H1 (cell line): ENCODE data around the gene BNIP5. TPM values are rescaled to one million over a fixed set of nuclear protein-coding genes. Genes with fewer than 3 reads are reported as not detected.

ENCODE experiments used
- CTCF ChIA-PET: fragments of 300-600 bp; sonication (Branson Sonifier 250); formaldehyde crosslinking; loops from one replicate; lab custom pipeline; 2021; ENCODE audit not compliant: partially characterized antibody; lab: Charles Lee
- POLR2A ChIA-PET: fragments of 300-600 bp; sonication (Branson Sonifier 250); formaldehyde crosslinking; loops from one replicate; lab custom pipeline; 2021; ENCODE audit warnings: inconsistent platforms; ENCODE audit not compliant: partially characterized antibody; lab: Charles Lee
- DNase-seq, 2 experiments: peaks; one replicate each; pipeline versions ENCODE4 v3.0.0 to v3.0.0-alpha.2; 2010 to 2022; ENCODE audit warnings: low spot score in 2 of 2, low read depth in 1 of 2, mixed read lengths in 1 of 2
- FAIRE-seq: peaks from 2 replicates; lab custom pipeline; 2011; peaks lifted over from hg19 to GRCh38; lab: Jason Lieb, UNC
- H2AFZ ChIP-seq: 2 replicates; pipeline ENCODE4 v1.8.1; 2012; ENCODE audit warnings: low read length, inconsistent platforms
- H2AK5ac ChIP-seq: 2 replicates; pipeline ENCODE4 v1.6.1; 2013; ENCODE audit warnings: low read depth, low read length
- H2BK120ac ChIP-seq: replicated peaks from 2 replicates; pipeline ENCODE3; 2013; ENCODE audit warnings: low read depth, low read length, inconsistent platforms
- H2BK12ac ChIP-seq: 2 replicates; pipeline ENCODE4 v1.6.1; 2013; ENCODE audit warnings: low read depth, low read length
- H2BK15ac ChIP-seq: 2 replicates; pipeline ENCODE4 v1.6.1; 2013; ENCODE audit warnings: low read length
- H2BK20ac ChIP-seq: 2 replicates; pipeline ENCODE4 v1.6.1; 2013; ENCODE audit warnings: low read length
- H2BK5ac ChIP-seq: 2 replicates; pipeline ENCODE4 v1.6.1; 2013; ENCODE audit warnings: low read depth, low read length
- H3K14ac ChIP-seq: 2 replicates; pipeline ENCODE4 v1.6.1; 2013; ENCODE audit warnings: inconsistent platforms; ENCODE audit not compliant: insufficient read length
- H3K18ac ChIP-seq: 2 replicates; pipeline ENCODE4 v1.6.1; 2013; ENCODE audit warnings: low read length; ENCODE audit errors: extremely low read depth
- H3K23ac ChIP-seq: 2 replicates; pipeline ENCODE4 v1.6.1; 2013; ENCODE audit warnings: inconsistent platforms; ENCODE audit not compliant: insufficient read length
- H3K23me2 ChIP-seq: 2 replicates; pipeline ENCODE4 v1.6.1; 2013; ENCODE audit warnings: low read depth, low read length
- H3K27ac ChIP-seq: 2 replicates; pipeline ENCODE4 v1.6.1; 2011; ENCODE audit warnings: low read depth, low read length, inconsistent platforms
- H3K27me3 ChIP-seq, 4 experiments: replicated peaks in 1 of 4; 1 replicate in 1 of 4; 2 replicates in 3 of 4; pipeline versions ENCODE4 v1.6.1 to v1.8.1; 2011 to 2013; ENCODE audit warnings: low read length in 3 of 4, mild to moderate bottlenecking in 3 of 4, inconsistent platforms in 2 of 4, mixed read lengths in 2 of 4, moderate library complexity in 1 of 4; ENCODE audit not compliant: control insufficient read depth in 3 of 4, insufficient read depth in 3 of 4; ENCODE audit errors: extremely low read depth in 1 of 4
- H3K36me3 ChIP-seq, 4 experiments: 2 replicates each; pipeline versions ENCODE4 v1.6.1 to v1.8.1; 2011 to 2013; ENCODE audit warnings: mild to moderate bottlenecking in 4 of 4, low read length in 3 of 4, moderate library complexity in 2 of 4, control low read depth in 1 of 4, inconsistent platforms in 1 of 4; ENCODE audit not compliant: insufficient read depth in 4 of 4, control insufficient read depth in 2 of 4
- H3K4ac ChIP-seq: replicated peaks from 2 replicates; pipeline ENCODE3; 2013; ENCODE audit warnings: low read length, low read depth, mixed read lengths, inconsistent platforms; ENCODE audit not compliant: insufficient read length
- H3K4me1 ChIP-seq, 4 experiments: replicated peaks in 1 of 4; 1 replicate in 1 of 4; 2 replicates in 3 of 4; pipeline versions ENCODE4 v1.6.1 to v1.8.1; 2011 to 2013; ENCODE audit warnings: low read length in 3 of 4, inconsistent platforms in 2 of 4, mixed read lengths in 1 of 4; ENCODE audit not compliant: insufficient read depth in 4 of 4, control insufficient read depth in 3 of 4
- H3K4me2 ChIP-seq, 2 experiments: 2 replicates each; pipeline versions ENCODE4 v1.6.1 to v1.8.1; 2011 to 2013; ENCODE audit warnings: low read depth in 2 of 2, low read length in 2 of 2, control low read depth in 1 of 2, inconsistent platforms in 1 of 2, mild to moderate bottlenecking in 1 of 2; ENCODE audit not compliant: insufficient read depth in 1 of 2
- H3K4me3 ChIP-seq, 4 experiments: fragments of 200-600, 300-600 bp in 1 of 4; sonication (generic), shearing (Covaris generic), sonication (Bioruptor Twin) in 1 of 4; 2 replicates each; pipeline versions ENCODE4 v1.5.1 to v1.8.1; 2011 to 2016; ENCODE audit warnings: low read length in 4 of 4, low read depth in 3 of 4, control low read depth in 2 of 4, inconsistent platforms in 2 of 4, mild to moderate bottlenecking in 2 of 4, mixed read lengths in 1 of 4, moderate library complexity in 1 of 4; ENCODE audit not compliant: insufficient read depth in 2 of 4; ENCODE audit errors: extremely low read depth in 1 of 4
- H3K56ac ChIP-seq: replicated peaks from 2 replicates; pipeline ENCODE3; 2013; ENCODE audit warnings: low read depth, mild to moderate bottlenecking, mixed read lengths, low read length, inconsistent platforms; ENCODE audit not compliant: insufficient read length
- H3K79me1 ChIP-seq: 2 replicates; pipeline ENCODE4 v1.6.1; 2013; ENCODE audit warnings: low read depth, low read length, control low read depth
- H3K79me2 ChIP-seq, 2 experiments: 2 replicates each; pipeline versions ENCODE4 v1.6.1 to v1.8.1; 2012 to 2013; ENCODE audit warnings: low read length in 2 of 2, mild to moderate bottlenecking in 2 of 2, inconsistent platforms in 1 of 2; ENCODE audit not compliant: insufficient read depth in 2 of 2, control insufficient read depth in 1 of 2
- H3K9ac ChIP-seq, 4 experiments: replicated peaks in 1 of 4; 1 replicate in 1 of 4; 2 replicates in 3 of 4; pipeline versions ENCODE4 v1.6.1 to v1.8.1; 2011 to 2013; ENCODE audit warnings: low read depth in 3 of 4, low read length in 3 of 4, control low read depth in 2 of 4, mild to moderate bottlenecking in 2 of 4, moderate library complexity in 2 of 4, inconsistent platforms in 1 of 4; ENCODE audit errors: extremely low read depth in 1 of 4
- H3K9me3 ChIP-seq, 2 experiments: 2 replicates each; pipeline versions ENCODE4 v1.6.1 to v1.8.1; 2012 to 2013; ENCODE audit warnings: mild to moderate bottlenecking in 2 of 2, moderate library complexity in 2 of 2, control low read depth in 1 of 2, inconsistent platforms in 1 of 2, low read depth in 1 of 2, low read length in 1 of 2, mixed read lengths in 1 of 2; ENCODE audit not compliant: insufficient read depth in 2 of 2
- H4K20me1 ChIP-seq, 2 experiments: replicated peaks in 1 of 2; 2 replicates each; pipeline versions ENCODE3 to v1.8.1; 2011 to 2013; ENCODE audit warnings: inconsistent platforms in 2 of 2, low read length in 2 of 2, mild to moderate bottlenecking in 1 of 2; ENCODE audit not compliant: insufficient read depth in 2 of 2, control insufficient read depth in 1 of 2
- H4K5ac ChIP-seq: 2 replicates; pipeline ENCODE4 v1.6.1; 2013; ENCODE audit warnings: low read length, low read depth, mixed read lengths, inconsistent platforms; ENCODE audit not compliant: insufficient read length
- H4K8ac ChIP-seq: 2 replicates; pipeline ENCODE4 v1.8.0; 2013; ENCODE audit warnings: mild to moderate bottlenecking, moderate library complexity, low read length, inconsistent platforms; ENCODE audit not compliant: insufficient read depth; ENCODE audit errors: extremely low read depth
- H4K91ac ChIP-seq: replicated peaks from 2 replicates; pipeline ENCODE3; 2013; ENCODE audit warnings: low read length, mixed read lengths, inconsistent platforms; ENCODE audit not compliant: insufficient read length
- ASH2L ChIP-seq: fragments of 200-600, 300-600 bp; sonication (generic); IDR thresholded peaks from one replicate; pipeline ENCODE4 v1.7.1; 2017; ENCODE audit warnings: low read length
- CBX5 ChIP-seq: fragments of 300-800, 300-1000 bp; sonication (generic); IDR thresholded peaks from 2 replicates; pipeline ENCODE4 v1.7.1; 2016; ENCODE audit warnings: antibody characterized with exemption, low read length, low read depth
- EGR1 ChIP-seq: IDR thresholded peaks from 2 replicates; pipeline ENCODE4 v1.6.1; 2011; ENCODE audit warnings: low read depth, low read length, borderline replicate concordance
- EZH2 ChIP-seq: fragments of 200-600 bp; sonication (generic); IDR thresholded peaks from 2 replicates; pipeline ENCODE4 v1.7.1; 2012; ENCODE audit warnings: low read depth, mild to moderate bottlenecking, moderate library complexity, low read length, inconsistent platforms; ENCODE audit not compliant: severe bottlenecking
- WGBS, 2 experiments: shearing (Covaris generic) in 1 of 2; methylation state at CpG; one replicate each; pipeline versions ENCODE4 v1.1.6 to v1.1.7; 2013 to 2015; ENCODE audit warnings: low lambda C conversion rate in 2 of 2, mixed read lengths in 2 of 2, inconsistent platforms in 1 of 2, low coverage in 1 of 2, missing lambda C conversion rate in 1 of 2; ENCODE audit not compliant: insufficient replicate concordance in 2 of 2, insufficient coverage in 1 of 2, insufficient read length in 1 of 2; ENCODE audit errors: extremely low coverage in 1 of 2, missing lambda C conversion rate in 1 of 2; 5-methylcytosine and 5-hydroxymethylcytosine counted together
- polyA plus RNA-seq, 7 experiments: library from polyadenylated mRNA; depleted of rRNA in 3 of 7; stranded (reverse) in 5 of 7; unstranded in 2 of 7; fragments of >200 nt in 5 of 7; fragments of 200-250 nt in 2 of 7; gene quantifications; 1 replicate in 5 of 7; 2 replicates in 1 of 7; 4 replicates in 1 of 7; pipeline versions ENCODE4 v1.2.1 to v1.2.3, GENCODE V29; 2011 to 2013; ENCODE audit warnings: missing spikeins in 2 of 7, mixed read lengths in 2 of 7
- total RNA-seq: library from RNA; stranded (reverse); fragmentation: NEBNext Ultra II Directional; extraction: Animal tissue kit (Norgen Biotek cat#: 25700); gene quantifications from 2 replicates; pipeline ENCODE4 v1.2.1, GENCODE V29; 2021
- TF ChIP-seq, protein P1 (sequence below): IDR thresholded peaks from 2 replicates; pipeline ENCODE4 v1.6.1; 2012; ENCODE audit warnings: inconsistent platforms

The BNIP5 gene
- total and polyA plus RNA-seq, 2 of the 8 experiments (the other 6 are each of a cell fraction or from before 2014, with no cell fraction given): not detected

DNA sequence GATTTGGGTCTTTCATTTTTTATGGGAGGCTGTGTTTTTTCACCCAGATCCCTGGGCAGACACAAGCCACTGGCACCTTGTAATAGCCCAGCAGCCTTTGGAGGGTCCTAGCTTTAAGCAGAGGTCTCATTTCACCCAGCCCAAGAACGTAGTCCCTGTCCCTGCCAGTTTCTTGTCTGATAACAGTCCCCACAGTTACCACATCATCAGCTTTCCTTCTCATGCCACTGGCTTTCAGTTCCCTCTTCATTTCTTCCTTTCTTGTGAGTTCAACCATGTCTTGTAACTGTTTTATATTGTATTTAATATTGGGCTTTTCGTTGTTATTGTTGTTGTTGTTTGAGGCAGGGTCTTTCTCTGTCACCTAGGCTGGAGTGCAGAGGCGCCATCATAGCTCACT lies 56.2 kb downstream of the BNIP5 start:
- Histone ChIP-seq H4K91ac (no peak overlapping the region), H3K27me3 (0 out of 7 replicates have a peak, but pooled peaks cover 0 to 3% (median 0%) of the 10 kb centered on the region in 4 experiments), H3K4me2 (no peak overlapping the region), H3K9me3 (no peaks in the 10 kb centered on the region), H3K4me3 (no peak overlapping the region), H3K23me2 (peaks cover 2% of the 10 kb centered on the region; the same call in 1 of the 2 replicates), H3K36me3 (no peaks in the 10 kb centered on the region; a peak in 1 of 8 replicates), H3K9ac (no peak overlapping the region), H3K23ac (no peak overlapping the region), H3K4me1 (peaks cover 0 to 2% (median 0%) of the 10 kb centered on the region in 4 experiments; a peak in 1 of 7 replicates), H2BK20ac (no peak overlapping the region), H2AFZ (no peak overlapping the region), H4K5ac (no peak overlapping the region), H3K18ac (no peak overlapping the region), H2BK12ac (no peak overlapping the region), H4K20me1 (no peaks in the 10 kb centered on the region), H3K79me2 (no peaks in the 10 kb centered on the region), H2BK120ac (no peak overlapping the region), H2AK5ac (no peak overlapping the region), H3K4ac (no peak overlapping the region), H3K14ac (no peak overlapping the region), H3K79me1 (no peaks in the 10 kb centered on the region), H3K56ac (no peak overlapping the region), H3K27ac (no peak overlapping the region), H2BK15ac (no peak overlapping the region), H2BK5ac (no peak overlapping the region), H4K8ac (no peak overlapping the region)
- ChIA-PET CTCF (interaction anchor here (0.9 to 1.9 kb wide), 7 partner anchors 9 to 157 kb away, joined by 3 to 6 read pairs (median 3); no protein-coding TSS in a partner anchor), POLR2A (interaction anchor here (1.6 kb wide), 1 partner anchor 11 kb away, joined by 4 read pairs; no protein-coding TSS in a partner anchor)
- FAIRE-seq (no peak), DNase-seq (no peak)
- WGBS, 2 experiments: 95% methylated on average over 3 of the region's 3 CpGs; no CpG with 5 or more reads in 1 of the 2 experiments
- TF ChIP-seq EGR1: no peak
- TF ChIP-seq, protein P1, sequence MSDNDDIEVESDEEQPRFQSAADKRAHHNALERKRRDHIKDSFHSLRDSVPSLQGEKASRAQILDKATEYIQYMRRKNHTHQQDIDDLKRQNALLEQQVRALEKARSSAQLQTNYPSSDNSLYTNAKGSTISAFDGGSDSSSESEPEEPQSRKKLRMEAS: no peak
- TF ChIP-seq CBX5: no peak
- no peak for TF ChIP-seq EZH2
- no peak for TF ChIP-seq ASH2L
